ENCODE measurements around the gene NAXE.

The NAXE gene

DNA sequence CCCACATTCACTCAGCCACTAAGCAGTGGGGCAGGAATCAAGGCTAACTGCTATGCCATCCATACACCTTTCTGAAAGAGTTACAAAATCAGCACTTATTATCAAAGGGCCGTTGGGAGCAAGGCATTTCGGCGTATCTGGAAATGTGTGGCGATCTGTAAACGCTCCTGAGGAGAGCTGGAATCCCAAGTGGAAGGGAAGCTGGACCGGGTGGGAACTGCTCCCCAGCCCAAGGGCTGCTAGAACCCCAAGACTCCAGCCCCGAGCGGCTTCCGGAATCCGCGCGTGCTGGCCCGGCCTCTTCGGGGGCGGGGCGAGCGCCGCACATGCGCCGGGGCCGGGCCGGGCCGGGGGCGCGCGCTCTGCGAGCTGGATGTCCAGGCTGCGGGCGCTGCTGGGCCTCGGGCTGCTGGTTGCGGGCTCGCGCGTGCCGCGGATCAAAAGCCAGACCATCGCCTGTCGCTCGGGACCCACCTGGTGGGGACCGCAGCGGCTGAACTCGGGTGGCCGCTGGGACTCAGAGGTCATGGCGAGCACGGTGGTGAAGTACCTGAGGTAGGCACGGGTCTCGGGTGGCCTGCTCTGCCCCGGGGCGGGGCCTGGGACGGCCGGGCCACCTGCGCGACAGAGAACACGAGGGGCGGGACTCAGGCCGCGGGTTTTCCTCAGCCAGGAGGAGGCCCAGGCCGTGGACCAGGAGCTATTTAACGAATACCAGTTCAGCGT lies at the start of gene NAXE:
NAXE (plus strand) TSS at position 345 of the 726 bp plus-strand sequence; CDS start at position 374, 29 bp downstream.
- TF ChIP-seq USF1 (IDR thresholded peaks at IDR 0.05) (no peak), YY1 (IDR thresholded peaks at IDR 0.05; ENCODE audit: low read depth) (no peak), FOXM1 (IDR thresholded peaks at IDR 0.05; ENCODE audit: borderline replicate concordance, low read depth) (no peak), TCF12 (IDR thresholded peaks at IDR 0.05; ENCODE audit: low read depth) (no peak), TAF1 (IDR thresholded peaks at IDR 0.05; ENCODE audit: low read depth) (peak; percentile 73), EGR1 (IDR thresholded peaks at IDR 0.05) (peak; percentile 14; the same call in 1 of the 2 replicates), ZBTB7A (IDR thresholded peaks at IDR 0.05; ENCODE audit: low read depth) (no peak), RAD21 (IDR thresholded peaks at IDR 0.05; ENCODE audit: low read depth) (no peak), CEBPB (IDR thresholded peaks at IDR 0.05) (no peak), TEAD4 (IDR thresholded peaks at IDR 0.05) (no peak), EP300 (IDR thresholded peaks at IDR 0.05; ENCODE audit: borderline replicate concordance) (no peak), CREB1 (IDR thresholded peaks at IDR 0.05; ENCODE audit: low read depth) (no peak), NFIC (IDR thresholded peaks at IDR 0.05) (no peak)
- TF ChIP-seq, protein P1, sequence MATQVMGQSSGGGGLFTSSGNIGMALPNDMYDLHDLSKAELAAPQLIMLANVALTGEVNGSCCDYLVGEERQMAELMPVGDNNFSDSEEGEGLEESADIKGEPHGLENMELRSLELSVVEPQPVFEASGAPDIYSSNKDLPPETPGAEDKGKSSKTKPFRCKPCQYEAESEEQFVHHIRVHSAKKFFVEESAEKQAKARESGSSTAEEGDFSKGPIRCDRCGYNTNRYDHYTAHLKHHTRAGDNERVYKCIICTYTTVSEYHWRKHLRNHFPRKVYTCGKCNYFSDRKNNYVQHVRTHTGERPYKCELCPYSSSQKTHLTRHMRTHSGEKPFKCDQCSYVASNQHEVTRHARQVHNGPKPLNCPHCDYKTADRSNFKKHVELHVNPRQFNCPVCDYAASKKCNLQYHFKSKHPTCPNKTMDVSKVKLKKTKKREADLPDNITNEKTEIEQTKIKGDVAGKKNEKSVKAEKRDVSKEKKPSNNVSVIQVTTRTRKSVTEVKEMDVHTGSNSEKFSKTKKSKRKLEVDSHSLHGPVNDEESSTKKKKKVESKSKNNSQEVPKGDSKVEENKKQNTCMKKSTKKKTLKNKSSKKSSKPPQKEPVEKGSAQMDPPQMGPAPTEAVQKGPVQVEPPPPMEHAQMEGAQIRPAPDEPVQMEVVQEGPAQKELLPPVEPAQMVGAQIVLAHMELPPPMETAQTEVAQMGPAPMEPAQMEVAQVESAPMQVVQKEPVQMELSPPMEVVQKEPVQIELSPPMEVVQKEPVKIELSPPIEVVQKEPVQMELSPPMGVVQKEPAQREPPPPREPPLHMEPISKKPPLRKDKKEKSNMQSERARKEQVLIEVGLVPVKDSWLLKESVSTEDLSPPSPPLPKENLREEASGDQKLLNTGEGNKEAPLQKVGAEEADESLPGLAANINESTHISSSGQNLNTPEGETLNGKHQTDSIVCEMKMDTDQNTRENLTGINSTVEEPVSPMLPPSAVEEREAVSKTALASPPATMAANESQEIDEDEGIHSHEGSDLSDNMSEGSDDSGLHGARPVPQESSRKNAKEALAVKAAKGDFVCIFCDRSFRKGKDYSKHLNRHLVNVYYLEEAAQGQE (IDR thresholded peaks at IDR 0.05; ENCODE audit: low read depth): no peak
- TF ChIP-seq, protein P2, sequence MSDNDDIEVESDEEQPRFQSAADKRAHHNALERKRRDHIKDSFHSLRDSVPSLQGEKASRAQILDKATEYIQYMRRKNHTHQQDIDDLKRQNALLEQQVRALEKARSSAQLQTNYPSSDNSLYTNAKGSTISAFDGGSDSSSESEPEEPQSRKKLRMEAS (IDR thresholded peaks at IDR 0.05): peak; percentile 28; the same call in 1 of the 2 replicates

GRCh38 chr1:156543066-156543465 lies 48.5 kb upstream of the NAXE start:
- TF ChIP-seq, protein P1 (IDR thresholded peaks at IDR 0.05; ENCODE audit: low read depth): no peak
- TF ChIP-seq CEBPB (IDR thresholded peaks at IDR 0.05) (no peak), TEAD4 (IDR thresholded peaks at IDR 0.05) (no peak), USF1 (IDR thresholded peaks at IDR 0.05) (no peak), CREB1 (IDR thresholded peaks at IDR 0.05; ENCODE audit: low read depth) (no peak), RAD21 (IDR thresholded peaks at IDR 0.05; ENCODE audit: low read depth) (no peak), ZBTB7A (IDR thresholded peaks at IDR 0.05; ENCODE audit: low read depth) (no peak), NFIC (IDR thresholded peaks at IDR 0.05) (no peak), EGR1 (IDR thresholded peaks at IDR 0.05) (no peak)

DNA sequence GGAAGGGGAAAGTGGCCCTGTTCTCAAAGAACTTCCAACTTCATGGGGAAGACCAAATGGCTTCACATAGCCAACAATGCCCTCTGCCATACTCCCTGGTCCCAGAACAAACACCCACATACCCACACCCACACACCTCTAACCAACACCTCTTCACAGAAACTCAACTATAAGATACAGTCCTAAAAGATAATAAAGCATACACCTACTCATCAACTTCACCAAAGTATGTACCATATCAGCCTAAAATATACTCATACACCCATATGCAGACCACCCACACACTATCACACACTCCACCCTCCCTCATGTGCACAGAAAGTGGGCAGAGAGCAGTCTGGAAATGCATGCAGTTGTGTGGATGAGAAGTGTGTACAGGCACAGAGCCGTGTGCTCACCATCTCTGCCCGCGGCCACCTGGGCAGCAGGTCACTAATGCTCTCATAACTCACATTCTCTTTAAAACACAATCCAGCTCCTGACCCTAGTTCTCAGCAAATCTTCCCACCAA lies 46.9 kb upstream of the NAXE start:
- no peak for TF ChIP-seq USF1 (IDR thresholded peaks at IDR 0.05)
- no peak for TF ChIP-seq CEBPB (IDR thresholded peaks at IDR 0.05)
- TF ChIP-seq EGR1 (IDR thresholded peaks at IDR 0.05): no peak
- no peak for TF ChIP-seq FOXM1 (IDR thresholded peaks at IDR 0.05; ENCODE audit: borderline replicate concordance, low read depth)
- TF ChIP-seq, protein P2 (IDR thresholded peaks at IDR 0.05): no peak
- no peak for TF ChIP-seq TAF1 (IDR thresholded peaks at IDR 0.05; ENCODE audit: low read depth)
- no peak for TF ChIP-seq ZBTB7A (IDR thresholded peaks at IDR 0.05; ENCODE audit: low read depth)
- no peak for TF ChIP-seq TCF12 (IDR thresholded peaks at IDR 0.05; ENCODE audit: low read depth)
- no peak for TF ChIP-seq EP300 (IDR thresholded peaks at IDR 0.05; ENCODE audit: borderline replicate concordance)
- TF ChIP-seq RAD21 (IDR thresholded peaks at IDR 0.05; ENCODE audit: low read depth): no peak
- no peak for TF ChIP-seq NFIC (IDR thresholded peaks at IDR 0.05)
- TF ChIP-seq TEAD4 (IDR thresholded peaks at IDR 0.05): no peak
- no peak for TF ChIP-seq CREB1 (IDR thresholded peaks at IDR 0.05; ENCODE audit: low read depth)
- TF ChIP-seq, protein P1 (IDR thresholded peaks at IDR 0.05; ENCODE audit: low read depth): no peak
